HepG2 (cell line): ENCODE data around the gene CMTM8. TPM values are rescaled to one million over a fixed set of nuclear protein-coding genes. Genes with fewer than 3 reads are reported as not detected.

Experiments
- DRAP1 ChIP-seq: IDR thresholded peaks from 2 replicates; pipeline ENCODE4 v1.6.1; 2016; ENCODE audit warnings: missing genetic modification reagents, missing compliant biosample characterization
- GTF3A ChIP-seq: sonication (generic); formaldehyde crosslinking; conservative IDR thresholded peaks from 2 replicates; pipeline ENCODE4 v1.4.0; 2020; ENCODE audit warnings: mild to moderate bottlenecking, missing genetic modification reagents
- HDAC6 ChIP-seq: fragments of 200-600 bp; sonication (generic); IDR thresholded peaks from 2 replicates; pipeline ENCODE4 v1.7.0; 2017; ENCODE audit warnings: mild to moderate bottlenecking, antibody characterized with exemption, low read length, low read depth
- MAZ ChIP-seq, 2 experiments: sonication (generic) in 1 of 2; formaldehyde crosslinking in 1 of 2; IDR thresholded peaks; 2 replicates each; pipeline versions ENCODE4 v1.5.0 to v1.6.1; 2012 to 2020; ENCODE audit warnings: low read depth in 2 of 2, mild to moderate bottlenecking in 2 of 2, borderline replicate concordance in 1 of 2, improper control_type of control experiment in 1 of 2, low read length in 1 of 2, missing genetic modification reagents in 1 of 2, moderate library complexity in 1 of 2
- MEIS1 ChIP-seq: sonication (generic); formaldehyde crosslinking; IDR thresholded peaks from 2 replicates; pipeline ENCODE4 v1.9.0; 2021; ENCODE audit warnings: mild to moderate bottlenecking, missing genetic modification reagents, moderate library complexity, borderline replicate concordance
- MYNN ChIP-seq: sonication (generic); formaldehyde crosslinking; IDR thresholded peaks from 2 replicates; pipeline ENCODE4 v1.4.0; 2020; ENCODE audit warnings: mild to moderate bottlenecking, low read depth, missing genetic modification reagents
- NFKBIZ ChIP-seq: IDR thresholded peaks from 2 replicates; pipeline ENCODE4 v1.6.1; 2018; ENCODE audit warnings: missing genetic modification reagents, missing compliant biosample characterization
- PITX1 ChIP-seq: sonication (generic); formaldehyde crosslinking; IDR thresholded peaks from 2 replicates; pipeline ENCODE4 v1.5.1; 2020; ENCODE audit warnings: mild to moderate bottlenecking, missing genetic modification reagents
- POLR2A ChIP-seq, 2 experiments: IDR thresholded peaks; 2 replicates each; pipeline ENCODE4 v1.6.1; 2011; ENCODE audit warnings: low read depth in 2 of 2, low read length in 2 of 2, mild to moderate bottlenecking in 1 of 2, moderate library complexity in 1 of 2; ENCODE audit not compliant: insufficient read depth in 1 of 2
- SOX6 ChIP-seq, 2 experiments: fragments of 450-650 bp in 1 of 2; sonication (generic) in 1 of 2; formaldehyde crosslinking in 1 of 2; IDR thresholded peaks; 2 replicates each; pipeline versions ENCODE4 v1.4.0 to v1.6.1; 2017 to 2020; ENCODE audit warnings: antibody characterized with exemption in 1 of 2, mild to moderate bottlenecking in 1 of 2, missing genetic modification reagents in 1 of 2
- SP5 ChIP-seq: IDR thresholded peaks from 2 replicates; pipeline ENCODE4 v1.6.1; 2016; ENCODE audit warnings: low read depth, borderline replicate concordance
- THAP11 ChIP-seq: IDR thresholded peaks from 2 replicates; pipeline ENCODE4 v1.6.1; 2016; ENCODE audit warnings: missing biosample characterization, missing genetic modification reagents
- ZNF232 ChIP-seq: sonication (generic); formaldehyde crosslinking; IDR thresholded peaks from 2 replicates; pipeline ENCODE4 v1.4.0; 2020; ENCODE audit warnings: missing genetic modification reagents, borderline replicate concordance
- ZNF331 ChIP-seq: sonication (generic); formaldehyde crosslinking; IDR thresholded peaks from 2 replicates; pipeline ENCODE4 v1.4.0; 2020; ENCODE audit warnings: missing genetic modification reagents
- polyA plus RNA-seq, 8 experiments: library from polyadenylated mRNA; depleted of rRNA in 3 of 8; stranded (reverse) in 7 of 8; unstranded in 1 of 8; fragments of >200 nt; fragmentation: Illumina TruSeq in 4 of 8; extraction: Trizol in 4 of 8; gene quantifications; 2 replicates each; pipeline versions ENCODE4 v1.2.1 to v1.2.3, GENCODE V29; 2011 to 2016; ENCODE audit warnings: low read depth in 4 of 8, missing spikeins in 1 of 8, mixed read lengths in 1 of 8; ENCODE audit not compliant: insufficient read depth in 1 of 8
- total RNA-seq, 5 experiments: library from RNA; depleted of rRNA; stranded (reverse); fragments of >200 nt; fragmentation: Illumina TruSeq; extraction: Trizol; gene quantifications; 2 replicates each; pipeline ENCODE4 v1.2.3, GENCODE V29; 2016; ENCODE audit warnings: low read depth in 1 of 5
- TF ChIP-seq, protein P1 (sequence below), 2 experiments: IDR thresholded peaks; 2 replicates each; pipeline ENCODE4 v1.6.1; 2011 to 2012; ENCODE audit warnings: low read length in 2 of 2, borderline replicate concordance in 1 of 2, low read depth in 1 of 2, mild to moderate bottlenecking in 1 of 2, moderate library complexity in 1 of 2
- TF ChIP-seq, protein P2 (sequence below): sonication (generic); formaldehyde crosslinking; IDR thresholded peaks from 2 replicates; pipeline ENCODE4 v1.4.0; 2020; ENCODE audit warnings: missing genetic modification reagents, borderline replicate concordance

The CMTM8 gene
- total and polyA plus RNA-seq, 2 of the 13 experiments (the other 11 are each of a cell fraction or from before 2014, with no cell fraction given): 8.9 to 15.8 TPM

- TF ChIP-seq GTF3A (CRISPR knock-in tag): 0 out of 2 replicates have a peak, but pooled peaks have one; percentile 31
- no peak for TF ChIP-seq MAZ (IDR thresholded peaks at IDR 0.05; ENCODE audit: borderline replicate concordance, low read depth, low read length)
- peak; percentile 61 for TF ChIP-seq MAZ (CRISPR knock-in tag; IDR thresholded peaks at IDR 0.05; ENCODE audit: low read depth)
- TF ChIP-seq THAP11 (CRISPR knock-in tag): no peak
- TF ChIP-seq ZNF331 (CRISPR knock-in tag): no peak
- no peak for TF ChIP-seq SP5 (CRISPR knock-in tag)
- no peak for TF ChIP-seq MEIS1
- no peak for TF ChIP-seq ZNF232 (CRISPR knock-in tag)
- TF ChIP-seq SOX6 (IDR thresholded peaks at IDR 0.05): no peak
- peak; percentile 47 for TF ChIP-seq SOX6 (CRISPR knock-in tag; IDR thresholded peaks at IDR 0.05)
- no peak for TF ChIP-seq DRAP1 (CRISPR knock-in tag)
- TF ChIP-seq POLR2A (IDR thresholded peaks at IDR 0.05; ENCODE audit: insufficient read depth in 1 of 2, low read depth in 2 of 2, low read length in 2 of 2): peak; percentile 70 to 88
- TF ChIP-seq, protein P1, sequence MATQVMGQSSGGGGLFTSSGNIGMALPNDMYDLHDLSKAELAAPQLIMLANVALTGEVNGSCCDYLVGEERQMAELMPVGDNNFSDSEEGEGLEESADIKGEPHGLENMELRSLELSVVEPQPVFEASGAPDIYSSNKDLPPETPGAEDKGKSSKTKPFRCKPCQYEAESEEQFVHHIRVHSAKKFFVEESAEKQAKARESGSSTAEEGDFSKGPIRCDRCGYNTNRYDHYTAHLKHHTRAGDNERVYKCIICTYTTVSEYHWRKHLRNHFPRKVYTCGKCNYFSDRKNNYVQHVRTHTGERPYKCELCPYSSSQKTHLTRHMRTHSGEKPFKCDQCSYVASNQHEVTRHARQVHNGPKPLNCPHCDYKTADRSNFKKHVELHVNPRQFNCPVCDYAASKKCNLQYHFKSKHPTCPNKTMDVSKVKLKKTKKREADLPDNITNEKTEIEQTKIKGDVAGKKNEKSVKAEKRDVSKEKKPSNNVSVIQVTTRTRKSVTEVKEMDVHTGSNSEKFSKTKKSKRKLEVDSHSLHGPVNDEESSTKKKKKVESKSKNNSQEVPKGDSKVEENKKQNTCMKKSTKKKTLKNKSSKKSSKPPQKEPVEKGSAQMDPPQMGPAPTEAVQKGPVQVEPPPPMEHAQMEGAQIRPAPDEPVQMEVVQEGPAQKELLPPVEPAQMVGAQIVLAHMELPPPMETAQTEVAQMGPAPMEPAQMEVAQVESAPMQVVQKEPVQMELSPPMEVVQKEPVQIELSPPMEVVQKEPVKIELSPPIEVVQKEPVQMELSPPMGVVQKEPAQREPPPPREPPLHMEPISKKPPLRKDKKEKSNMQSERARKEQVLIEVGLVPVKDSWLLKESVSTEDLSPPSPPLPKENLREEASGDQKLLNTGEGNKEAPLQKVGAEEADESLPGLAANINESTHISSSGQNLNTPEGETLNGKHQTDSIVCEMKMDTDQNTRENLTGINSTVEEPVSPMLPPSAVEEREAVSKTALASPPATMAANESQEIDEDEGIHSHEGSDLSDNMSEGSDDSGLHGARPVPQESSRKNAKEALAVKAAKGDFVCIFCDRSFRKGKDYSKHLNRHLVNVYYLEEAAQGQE (IDR thresholded peaks at IDR 0.05; ENCODE audit: borderline replicate concordance in 1 of 2, low read depth in 1 of 2, low read length in 2 of 2): no peak
- no peak for TF ChIP-seq NFKBIZ (CRISPR knock-in tag)
- TF ChIP-seq HDAC6: no peak
- TF ChIP-seq PITX1 (CRISPR knock-in tag): no peak
- no peak for TF ChIP-seq MYNN
- TF ChIP-seq, protein P2, sequence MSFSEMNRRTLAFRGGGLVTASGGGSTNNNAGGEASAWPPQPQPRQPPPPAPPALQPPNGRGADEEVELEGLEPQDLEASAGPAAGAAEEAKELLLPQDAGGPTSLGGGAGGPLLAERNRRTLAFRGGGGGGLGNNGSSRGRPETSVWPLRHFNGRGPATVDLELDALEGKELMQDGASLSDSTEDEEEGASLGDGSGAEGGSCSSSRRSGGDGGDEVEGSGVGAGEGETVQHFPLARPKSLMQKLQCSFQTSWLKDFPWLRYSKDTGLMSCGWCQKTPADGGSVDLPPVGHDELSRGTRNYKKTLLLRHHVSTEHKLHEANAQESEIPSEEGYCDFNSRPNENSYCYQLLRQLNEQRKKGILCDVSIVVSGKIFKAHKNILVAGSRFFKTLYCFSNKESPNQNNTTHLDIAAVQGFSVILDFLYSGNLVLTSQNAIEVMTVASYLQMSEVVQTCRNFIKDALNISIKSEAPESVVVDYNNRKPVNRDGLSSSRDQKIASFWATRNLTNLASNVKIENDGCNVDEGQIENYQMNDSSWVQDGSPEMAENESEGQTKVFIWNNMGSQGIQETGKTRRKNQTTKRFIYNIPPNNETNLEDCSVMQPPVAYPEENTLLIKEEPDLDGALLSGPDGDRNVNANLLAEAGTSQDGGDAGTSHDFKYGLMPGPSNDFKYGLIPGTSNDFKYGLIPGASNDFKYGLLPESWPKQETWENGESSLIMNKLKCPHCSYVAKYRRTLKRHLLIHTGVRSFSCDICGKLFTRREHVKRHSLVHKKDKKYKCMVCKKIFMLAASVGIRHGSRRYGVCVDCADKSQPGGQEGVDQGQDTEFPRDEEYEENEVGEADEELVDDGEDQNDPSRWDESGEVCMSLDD: 0 out of 2 replicates have a peak, but pooled peaks have one; percentile 30
Measured at GRCh38 chr3:32391643-32392535, 153.4 kb downstream of the CMTM8 start, which contains the start of gene CMTM7 (continued).
